ENCODE data around the gene PRAMEF2. TPM values are rescaled to one million over a fixed set of nuclear protein-coding genes. Genes with fewer than 3 reads are reported as not detected.

PRAMEF2 gene
- total and polyA plus RNA-seq, 2 donors (not counting 3 experiments of a cell fraction or from before 2014, with no cell fraction given) = not detected

- no peak for TF ChIP-seq EZH2 (IDR thresholded peaks at IDR 0.05; ENCODE audit: borderline replicate concordance, low read depth, low read length, severe bottlenecking)
- TF ChIP-seq MAX (IDR thresholded peaks at IDR 0.05; ENCODE audit: insufficient read depth, insufficient read length) = no peak
- no peak for TF ChIP-seq CTCF (IDR thresholded peaks at IDR 0.05; ENCODE audit: extremely low read depth in 1 of 2, insufficient read depth in 1 of 2, low read depth in 1 of 2, low read length in 2 of 2)
- BruUV-seq (replicated peaks) = no TSS peak
- ChIA-PET CTCF (no interaction called here), POLR2A (no interaction called here)
- Histone ChIP-seq H2AFZ (ENCODE audit: low read depth, low read length) (no peak overlapping the region), H3K27me3 (ENCODE audit: control insufficient read depth in 2 of 2, insufficient read depth in 2 of 2, low read length in 2 of 2) (no peaks in the 10 kb centered on the region), H3K4me2 (ENCODE audit: insufficient read depth, low read length) (no peak overlapping the region), H3K4me3 (replicated peaks in 1 of 3; ENCODE audit: insufficient read depth in 1 of 3, low read depth in 1 of 3, low read length in 3 of 3) (no peak overlapping the region), H3K79me2 (ENCODE audit: control insufficient read depth, insufficient read depth, low read length) (no peaks in the 10 kb centered on the region), H3K9ac (replicated peaks; ENCODE audit: extremely low read depth, insufficient read depth, low read length) (no peak overlapping the region), H3K4me1 (ENCODE audit: control insufficient read depth, extremely low read depth, insufficient read depth, low read length) (no peaks in the 10 kb centered on the region), H3K36me3 (ENCODE audit: control insufficient read depth in 2 of 2, extremely low read depth in 1 of 2, insufficient read depth in 2 of 2, low read length in 2 of 2) (no peaks in the 10 kb centered on the region), H3K9me3 (replicated peaks; ENCODE audit: control insufficient read depth, insufficient read depth, low read length) (no peaks in the 10 kb centered on the region), H3K9me1 (replicated peaks; ENCODE audit: control insufficient read depth, extremely low read depth, insufficient read depth, low read length) (no peaks in the 10 kb centered on the region), H3K27ac (ENCODE audit: insufficient read depth, low read depth, low read length) (no peak overlapping the region), H4K20me1 (replicated peaks; ENCODE audit: control insufficient read depth, extremely low read depth, insufficient read depth, low read length) (no peaks in the 10 kb centered on the region)
- FAIRE-seq = no peak
- intact Hi-C loops (cut with micrococcal nuclease) (no loop called here), dilution Hi-C loops (cut with MboI; ENCODE audit: extremely low pct_ligation_motif_present, low sequenced_read_pairs) (no loop called here)
- DNase-seq (ENCODE audit: low read depth, low spot score) = no peak
Observed at GRCh38 chr1:12810691-12811408, 46.0 kb upstream of the PRAMEF2 start.

- intact Hi-C loops (cut with micrococcal nuclease) = no loop called here
- dilution Hi-C loops (cut with MboI; ENCODE audit: extremely low pct_ligation_motif_present, low sequenced_read_pairs) = no loop called here
- Histone ChIP-seq H3K9me1 (replicated peaks; ENCODE audit: control insufficient read depth, extremely low read depth, insufficient read depth, low read length) (no peaks in the 10 kb centered on the region), H3K4me2 (ENCODE audit: insufficient read depth, low read length) (no peak overlapping the region), H3K36me3 (ENCODE audit: control insufficient read depth in 2 of 2, extremely low read depth in 1 of 2, insufficient read depth in 2 of 2, low read length in 2 of 2) (no peaks in the 10 kb centered on the region), H3K27ac (ENCODE audit: insufficient read depth, low read depth, low read length) (no peak overlapping the region), H3K9ac (replicated peaks; ENCODE audit: extremely low read depth, insufficient read depth, low read length) (no peak overlapping the region), H3K4me1 (ENCODE audit: control insufficient read depth, extremely low read depth, insufficient read depth, low read length) (no peaks in the 10 kb centered on the region), H2AFZ (ENCODE audit: low read depth, low read length) (no peak overlapping the region), H3K79me2 (ENCODE audit: control insufficient read depth, insufficient read depth, low read length) (no peaks in the 10 kb centered on the region), H3K9me3 (replicated peaks; ENCODE audit: control insufficient read depth, insufficient read depth, low read length) (no peaks in the 10 kb centered on the region), H3K4me3 (replicated peaks in 1 of 3; ENCODE audit: insufficient read depth in 1 of 3, low read depth in 1 of 3, low read length in 3 of 3) (no peak overlapping the region), H3K27me3 (ENCODE audit: control insufficient read depth in 2 of 2, insufficient read depth in 2 of 2, low read length in 2 of 2) (no peaks in the 10 kb centered on the region), H4K20me1 (replicated peaks; ENCODE audit: control insufficient read depth, extremely low read depth, insufficient read depth, low read length) (no peaks in the 10 kb centered on the region)
- DNase-seq (ENCODE audit: low read depth, low spot score) (no peak), FAIRE-seq (no peak)
- ChIA-PET CTCF (no interaction called here), POLR2A (no interaction called here)
- no TSS peak for BruUV-seq (replicated peaks)
- no peak for TF ChIP-seq POLR2A (IDR thresholded peaks at IDR 0.05; ENCODE audit: low read depth, low read length)
- TF ChIP-seq FOS (IDR thresholded peaks at IDR 0.05; ENCODE audit: borderline replicate concordance, insufficient read depth, low read length) = no peak
- TF ChIP-seq JUN (IDR thresholded peaks at IDR 0.05; ENCODE audit: borderline replicate concordance, insufficient read depth, insufficient read length, low read depth) = no peak
- TF ChIP-seq EZH2 (IDR thresholded peaks at IDR 0.05; ENCODE audit: borderline replicate concordance, low read depth, low read length, severe bottlenecking) = no peak
- no peak for TF ChIP-seq MYC (IDR thresholded peaks at IDR 0.05; ENCODE audit: low read depth, low read length)
- no peak for TF ChIP-seq POLR2AphosphoS5 (IDR thresholded peaks at IDR 0.05; ENCODE audit: insufficient read depth, low read depth, low read length)
- TF ChIP-seq CTCF (IDR thresholded peaks at IDR 0.05; ENCODE audit: extremely low read depth in 1 of 2, insufficient read depth in 1 of 2, low read depth in 1 of 2, low read length in 2 of 2) = no peak
- TF ChIP-seq MAX (IDR thresholded peaks at IDR 0.05; ENCODE audit: insufficient read depth, insufficient read length) = no peak
- TF ChIP-seq GATA2 (IDR thresholded peaks at IDR 0.05; ENCODE audit: insufficient read depth, insufficient read length, low read depth, low read length) = no peak
Observed at GRCh38 chr1:12811409-12811784, 45.5 kb upstream of the PRAMEF2 start.

Data from endothelial cell of umbilical vein (primary cell).